GM21526 (cell line): ENCODE measurements around the gene OR52H1.

Experiments used
- ATAC-seq: cut with Tn5 transposase; IDR thresholded peaks from one replicate; pipeline ENCODE4 v1.9.1; 2021; ENCODE audit warnings: moderate library complexity; ENCODE audit not compliant: unreplicated experiment, low FRiP score

Gene OR52H1

DNA sequence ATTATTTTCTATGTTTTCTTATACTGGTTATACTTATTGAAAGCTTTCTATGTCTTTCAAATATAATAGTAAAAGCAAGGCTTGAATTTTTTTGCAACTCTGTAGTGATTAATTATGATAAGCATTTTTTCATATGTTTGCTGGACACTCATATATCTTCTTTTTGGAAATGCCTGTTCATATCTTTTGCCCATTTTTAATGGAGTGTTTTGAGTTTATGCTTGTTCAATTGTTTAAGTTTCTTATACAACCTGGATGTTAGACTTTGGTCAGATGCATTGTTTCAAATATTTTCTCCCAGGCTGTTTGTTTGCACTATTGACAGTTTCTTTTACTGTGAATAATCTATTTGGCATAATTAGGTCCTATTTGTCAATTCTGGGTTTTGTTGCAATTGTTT, 11.9 kb downstream of the OR52H1 start:
- ATAC-seq, result no peak

DNA sequence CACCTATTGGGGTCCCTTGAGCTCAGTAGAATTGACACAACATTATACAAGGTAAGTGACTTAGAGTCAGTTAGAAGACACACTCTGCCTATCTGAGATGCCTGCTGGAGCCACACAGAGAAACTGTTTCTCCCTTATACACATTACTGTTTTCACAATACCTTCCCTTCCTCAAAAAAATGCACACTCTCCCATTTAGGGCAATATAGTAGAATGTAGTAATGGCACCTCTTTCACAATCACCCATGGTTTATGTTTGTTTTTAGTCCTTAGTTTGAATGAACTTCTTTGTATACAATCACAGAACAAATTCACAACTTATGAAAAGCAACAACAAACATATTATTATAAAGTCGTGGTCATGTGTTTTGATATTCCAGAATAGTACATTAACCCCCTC, 14.3 kb downstream of the OR52H1 start:
- no peak for ATAC-seq

DNA sequence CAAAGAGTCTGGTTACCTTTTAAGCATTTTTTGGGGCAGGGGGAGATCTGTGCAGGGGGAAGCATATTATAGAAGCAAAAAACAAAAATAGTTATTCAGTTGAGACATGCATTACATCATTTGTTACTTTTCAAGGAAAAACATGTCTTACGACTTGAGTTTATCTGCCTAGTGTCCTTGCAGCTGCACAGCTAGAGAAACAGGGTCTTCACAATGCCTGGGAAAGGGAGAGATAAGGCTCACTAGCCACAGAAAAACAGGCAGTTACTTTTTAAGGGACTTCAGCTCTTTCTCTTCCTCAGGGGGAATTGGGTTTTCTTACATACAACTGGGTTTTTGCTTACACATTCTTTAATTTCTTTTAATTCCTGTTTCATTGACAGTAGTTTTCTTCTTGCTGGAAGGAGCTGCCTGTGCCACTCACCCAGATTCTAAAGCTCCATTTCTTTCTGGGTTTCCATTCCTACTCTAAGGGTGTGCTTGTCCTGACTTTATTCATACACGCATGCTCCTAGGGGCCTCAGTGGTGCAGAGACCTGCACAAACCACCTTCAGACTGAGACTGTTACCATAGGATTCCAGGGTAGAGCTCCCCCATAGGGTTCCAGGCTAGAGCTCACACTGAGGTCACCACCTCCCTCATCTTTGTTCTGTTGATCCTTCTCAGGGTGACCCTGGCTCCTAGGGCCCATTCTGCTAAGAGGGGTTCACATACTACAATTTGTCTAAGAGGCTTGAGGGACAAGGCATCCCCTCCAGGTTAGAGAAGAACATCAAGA, 17.1 kb downstream of the OR52H1 start:
- ATAC-seq, result no peak

DNA sequence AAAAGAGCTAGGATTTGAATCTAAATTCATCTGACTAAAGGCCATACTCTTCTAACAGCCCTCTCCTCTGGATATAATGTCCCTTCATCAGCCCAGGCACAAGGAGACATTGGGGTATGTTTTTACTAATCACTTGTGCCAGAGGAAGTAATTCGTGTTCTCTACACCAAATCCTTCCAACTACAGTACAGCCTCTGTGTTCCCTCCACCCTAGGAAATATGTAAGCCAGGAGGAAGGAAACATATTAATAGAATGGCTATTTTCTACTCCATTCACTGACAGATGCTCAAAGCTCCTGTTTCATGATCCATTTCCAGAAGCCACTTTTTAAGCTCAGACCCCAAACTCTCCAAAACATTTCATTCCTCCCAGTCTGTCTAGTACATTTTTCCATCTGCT, 19.8 kb downstream of the OR52H1 start:
- ATAC-seq, result no peak

DNA sequence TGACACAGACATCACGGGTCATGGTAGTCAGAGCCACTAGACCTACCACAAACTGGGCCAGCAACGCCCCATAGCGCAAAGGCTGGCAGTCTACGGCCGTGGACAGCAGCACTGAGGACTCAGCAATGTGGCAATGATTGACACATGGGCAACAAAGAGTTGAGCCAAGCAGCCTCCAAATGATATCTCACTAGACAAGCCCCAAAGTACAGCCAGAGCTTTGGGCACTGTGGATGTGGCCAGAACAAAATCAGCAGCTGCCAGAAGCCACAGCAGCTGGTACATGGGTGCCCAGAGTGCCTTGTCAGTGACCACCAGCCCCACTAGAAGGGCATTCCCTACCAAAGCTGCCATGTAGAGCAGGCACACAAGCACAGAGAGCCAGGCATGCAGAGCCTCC, 20.6 kb downstream of the OR52H1 start:
- ATAC-seq, result no peak

DNA sequence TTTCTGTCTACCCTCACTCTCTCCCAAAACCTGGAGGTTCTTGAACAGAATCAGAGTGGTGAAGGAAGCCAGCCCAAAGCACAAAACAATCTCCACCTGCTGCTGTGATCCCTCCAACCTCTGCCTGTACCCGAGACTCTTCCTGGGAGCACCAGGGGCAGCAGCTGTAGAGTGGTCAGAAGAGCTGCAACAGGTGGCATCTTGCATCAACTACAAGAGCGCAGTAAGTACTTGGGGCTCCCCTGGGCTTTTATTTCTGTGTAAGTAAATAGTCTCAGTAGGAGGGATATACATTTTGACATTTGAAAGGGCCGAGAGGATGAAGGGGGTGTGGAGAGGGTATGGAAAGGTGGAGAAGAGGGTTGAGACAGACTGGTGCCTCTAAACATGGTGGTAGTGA, 23.6 kb downstream of the OR52H1 start:
- ATAC-seq, result no peak

DNA sequence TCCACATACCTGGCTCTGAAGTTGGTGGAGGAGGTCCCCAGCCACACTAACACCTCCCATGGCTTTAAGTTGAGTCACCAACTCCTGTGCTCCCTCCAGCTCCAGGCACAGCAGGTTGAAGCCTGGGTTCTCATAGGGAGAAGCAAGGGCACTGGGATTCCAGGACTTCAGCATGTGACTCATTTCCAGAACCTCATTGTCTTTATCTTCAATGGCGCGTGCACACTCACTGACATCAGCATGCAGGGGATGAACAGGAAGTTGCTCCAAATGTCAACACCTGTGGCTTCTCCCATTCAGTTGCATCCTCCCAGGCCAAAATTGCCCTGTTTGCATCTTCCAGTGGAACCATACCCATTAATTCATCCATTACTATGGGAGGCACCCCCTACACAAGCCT, 26.0 kb downstream of the OR52H1 start:
- no peak for ATAC-seq

DNA sequence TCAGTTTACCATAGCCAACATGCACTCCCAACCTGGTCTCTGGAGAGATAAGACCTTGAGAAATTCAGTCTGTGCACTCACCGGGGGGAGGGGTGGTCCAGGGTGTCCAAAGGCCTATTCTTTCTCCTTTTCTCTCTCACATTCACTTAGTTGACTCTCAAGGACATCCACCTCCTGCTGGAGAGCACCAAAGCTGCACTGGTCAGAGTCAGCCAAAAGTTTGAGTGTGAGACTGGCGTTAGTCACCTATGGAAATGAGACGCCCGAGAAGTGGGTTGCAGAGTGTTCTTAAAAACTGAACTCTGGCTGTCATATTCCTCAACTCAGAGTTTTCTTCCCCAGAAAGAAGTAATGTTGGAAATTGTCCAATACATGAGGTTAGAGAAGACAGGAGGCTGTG, 26.8 kb downstream of the OR52H1 start:
- no peak for ATAC-seq

DNA sequence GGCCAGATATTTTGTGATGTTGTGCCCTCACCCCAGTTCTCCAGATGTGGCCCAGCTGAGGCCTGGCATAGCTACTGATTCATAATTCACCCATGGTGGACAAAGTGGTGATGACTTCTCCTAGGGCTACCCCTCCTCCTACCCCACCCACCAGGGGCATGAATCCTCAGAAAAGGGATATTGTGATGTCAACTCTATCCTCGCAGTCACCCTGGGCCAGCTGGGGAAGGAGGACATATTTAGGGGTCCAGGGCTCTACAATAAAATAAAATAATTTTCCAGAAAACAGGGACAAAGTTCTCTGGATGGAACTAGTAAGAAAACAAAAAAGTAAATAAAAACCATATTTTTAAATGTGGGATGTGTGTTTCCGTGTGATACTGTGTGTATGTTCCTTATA, 31.7 kb downstream of the OR52H1 start, which contains the start of gene UBQLNL:
Gene UBQLNL, minus strand, starts transcription at position 101 of the 400 bp plus-strand sequence. CDS start 258 bp downstream, outside the sequence.
- no peak for ATAC-seq

DNA sequence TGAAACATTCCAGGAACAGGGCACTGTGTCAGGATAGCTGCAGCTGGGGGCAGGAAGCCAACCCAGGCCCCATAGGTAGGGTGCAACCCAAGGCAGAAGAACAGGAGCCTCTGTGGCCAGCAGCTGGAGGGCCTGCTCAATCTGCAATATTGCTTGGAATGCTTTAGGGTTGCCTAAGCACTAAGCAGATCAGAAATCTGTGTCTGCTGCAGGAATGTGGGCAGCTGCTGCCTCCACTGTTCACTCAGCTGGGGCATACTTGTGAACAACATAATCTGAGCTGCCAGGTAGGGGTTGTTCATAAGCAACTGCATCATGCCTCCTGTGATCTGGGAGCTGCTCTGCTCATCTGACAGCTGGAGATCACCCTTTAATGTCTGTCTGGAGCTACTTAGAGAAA, 33.5 kb downstream of the OR52H1 start:
- ATAC-seq, result no peak

DNA sequence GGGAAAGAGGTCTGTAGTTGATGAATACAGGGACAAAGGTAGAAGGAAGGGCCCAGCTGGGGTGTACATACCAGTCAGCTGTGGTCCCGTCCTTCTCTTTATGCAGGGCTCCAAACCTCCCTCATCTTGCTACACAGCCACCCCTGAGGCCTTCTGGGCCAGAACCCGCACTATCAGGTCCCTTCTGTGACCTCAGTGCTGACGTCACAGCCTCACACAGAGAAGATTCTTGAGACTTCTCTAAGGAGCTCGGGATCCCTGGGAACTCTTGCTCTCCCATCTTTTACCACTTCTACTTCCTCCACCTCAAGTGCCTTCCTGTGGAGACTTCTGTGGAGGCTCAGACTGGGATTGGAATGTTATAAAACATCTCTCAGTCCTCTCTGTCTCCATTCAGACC, 38.5 kb downstream of the OR52H1 start, which contains the start of gene UBQLN3:
Gene UBQLN3, minus strand, starts transcription at position 155 of the 400 bp plus-strand sequence. CDS start 399 bp downstream, outside the sequence.
- no peak for ATAC-seq

DNA sequence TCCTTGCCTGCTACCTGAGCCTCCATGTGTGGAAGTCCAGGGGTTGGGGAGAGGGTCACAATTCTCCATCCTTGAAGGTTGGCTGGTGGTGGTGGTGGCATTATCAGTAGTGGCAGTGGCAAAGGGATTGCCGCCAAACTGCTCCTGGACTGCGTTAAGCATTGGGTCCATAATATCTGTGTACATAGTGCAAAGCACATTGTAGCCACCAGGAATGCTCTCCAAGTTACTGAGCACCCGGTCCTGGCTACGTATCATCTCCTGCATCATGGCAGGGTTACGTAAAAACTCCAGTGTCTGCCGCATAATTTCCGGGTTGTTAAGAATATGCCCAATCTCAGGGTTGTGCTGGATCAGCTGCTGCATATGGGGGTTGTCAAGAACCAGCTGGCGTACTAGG, 39.7 kb downstream of the OR52H1 start:
- ATAC-seq, result no peak

DNA sequence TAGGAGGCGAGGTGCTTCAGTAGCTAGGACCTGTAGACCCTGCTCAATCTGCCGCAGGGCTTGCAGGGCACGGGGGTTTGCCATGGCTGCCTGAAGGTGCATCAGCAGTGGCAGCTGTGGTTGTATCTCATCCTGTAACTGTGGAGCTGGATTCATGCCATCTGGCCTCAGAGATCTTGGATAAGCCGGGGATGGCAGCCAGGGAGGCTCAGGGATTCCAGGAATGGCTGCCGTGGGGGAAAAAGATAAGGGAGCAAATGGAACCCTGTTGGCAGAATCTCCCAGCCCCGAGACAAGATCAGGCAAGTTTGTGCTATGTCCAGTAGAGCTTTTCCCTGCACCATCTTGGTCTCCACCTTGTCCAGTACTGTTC, 40.4 kb downstream of the OR52H1 start:
- no peak for ATAC-seq

DNA sequence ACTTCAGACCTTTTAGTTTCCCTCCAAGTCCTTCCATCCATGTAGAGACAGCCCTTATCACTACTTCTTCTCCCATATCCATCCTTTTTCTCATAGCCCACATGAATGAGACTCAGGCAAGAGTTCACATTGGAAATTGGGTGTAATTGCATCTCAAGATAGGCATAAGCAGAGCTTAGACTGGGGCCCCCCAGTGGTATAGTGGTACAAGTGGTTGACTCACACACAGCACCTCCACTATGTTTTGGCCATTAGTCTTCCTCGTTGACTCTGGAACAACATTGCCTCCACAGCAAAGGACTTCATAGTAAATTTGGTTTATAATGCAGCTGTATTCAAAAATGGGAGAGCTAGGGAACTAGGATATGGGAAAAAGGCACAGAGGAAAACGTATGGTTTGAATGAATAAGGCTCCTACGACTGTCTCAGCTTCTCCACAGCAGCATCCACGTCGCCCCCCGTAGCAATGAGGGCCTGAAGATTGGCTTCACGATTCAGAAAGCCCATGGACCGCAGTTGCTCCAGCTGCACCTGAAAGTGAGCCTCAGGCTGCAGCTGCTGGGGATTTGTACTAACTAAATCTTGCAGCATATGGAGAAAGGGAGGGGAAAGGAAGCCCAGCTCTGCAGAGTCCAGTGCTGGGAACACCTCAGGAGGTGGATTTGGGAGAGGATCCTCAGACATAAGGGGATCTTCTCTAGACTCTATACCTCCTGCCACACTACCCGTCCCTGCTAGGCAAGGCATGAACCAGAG, 41.0 kb downstream of the OR52H1 start:
- ATAC-seq, result no peak

DNA sequence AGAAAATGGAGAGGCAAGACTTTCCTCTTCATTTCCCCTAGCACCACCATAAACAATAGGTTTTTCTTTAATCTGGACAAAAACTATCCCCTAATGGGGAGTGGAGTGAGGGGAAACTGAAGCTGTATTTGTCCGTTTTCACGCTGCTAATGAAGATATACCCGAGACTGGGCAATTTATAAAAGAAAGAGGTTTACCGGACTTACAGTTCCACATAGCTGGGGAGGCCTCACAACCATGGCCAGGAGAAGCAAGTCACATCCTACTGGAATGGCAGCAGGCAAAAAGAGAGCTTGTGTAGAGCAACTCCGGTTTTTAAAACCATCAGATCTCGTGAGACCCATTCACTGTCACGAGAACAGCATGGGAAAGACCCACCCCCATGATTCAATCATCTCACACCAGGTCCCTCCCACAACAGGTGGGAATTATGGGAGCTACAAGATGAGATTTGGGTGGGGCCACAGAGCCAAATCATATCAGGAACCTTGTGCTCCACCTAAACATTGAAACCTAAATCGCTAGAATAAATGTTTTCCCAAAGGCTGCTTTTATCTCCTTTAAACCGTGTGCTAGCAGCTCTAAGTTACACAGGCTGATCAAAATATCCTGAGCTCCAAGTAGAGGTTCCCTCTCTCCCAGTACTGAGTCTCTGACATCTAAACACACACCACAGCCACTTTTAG, 42.8 kb downstream of the OR52H1 start:
- no peak for ATAC-seq

DNA sequence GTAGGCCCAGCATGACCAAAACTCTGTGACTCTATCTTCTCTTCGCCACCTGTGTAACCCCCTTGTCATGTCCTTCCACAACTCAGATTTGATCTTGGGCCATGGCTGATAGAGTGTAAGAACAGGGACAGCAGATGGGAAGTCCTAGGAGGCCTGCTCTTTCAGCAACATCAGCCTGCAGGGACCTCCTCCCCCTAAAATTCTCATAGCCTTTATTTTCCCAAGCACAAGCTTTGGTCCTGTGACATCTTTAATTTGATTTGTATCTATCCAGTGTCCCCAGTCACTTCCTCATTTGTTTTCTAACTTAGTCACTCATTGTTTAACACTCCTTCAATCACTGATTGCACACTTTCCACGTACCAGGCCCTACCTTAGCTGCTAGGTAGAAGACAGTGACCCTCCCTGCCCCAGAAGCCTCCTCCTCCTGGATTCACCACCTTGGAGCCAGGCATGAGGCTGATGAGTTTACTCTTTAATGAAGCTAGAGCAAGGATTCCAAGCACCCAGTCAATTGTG, 43.9 kb downstream of the OR52H1 start:
- ATAC-seq, result no peak

DNA sequence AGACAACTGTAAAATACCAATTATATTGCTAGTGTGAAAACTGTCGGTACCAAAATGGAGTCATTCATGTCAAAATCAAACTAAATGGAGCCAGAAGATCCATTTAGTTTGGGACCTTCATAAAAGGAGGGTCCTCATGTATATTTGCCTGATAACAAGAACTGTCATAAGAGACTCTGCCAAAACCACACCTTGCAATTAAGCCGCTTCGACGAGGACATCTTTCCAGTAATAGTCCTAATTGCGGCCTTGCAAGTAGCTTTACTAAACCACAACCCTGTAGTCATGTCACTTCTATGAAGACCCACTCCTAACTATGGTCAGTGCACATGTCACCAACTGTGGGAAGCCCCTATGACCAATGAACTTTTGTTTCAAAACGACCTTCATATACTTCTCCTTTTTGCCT, 47.9 kb downstream of the OR52H1 start:
- no peak for ATAC-seq

DNA sequence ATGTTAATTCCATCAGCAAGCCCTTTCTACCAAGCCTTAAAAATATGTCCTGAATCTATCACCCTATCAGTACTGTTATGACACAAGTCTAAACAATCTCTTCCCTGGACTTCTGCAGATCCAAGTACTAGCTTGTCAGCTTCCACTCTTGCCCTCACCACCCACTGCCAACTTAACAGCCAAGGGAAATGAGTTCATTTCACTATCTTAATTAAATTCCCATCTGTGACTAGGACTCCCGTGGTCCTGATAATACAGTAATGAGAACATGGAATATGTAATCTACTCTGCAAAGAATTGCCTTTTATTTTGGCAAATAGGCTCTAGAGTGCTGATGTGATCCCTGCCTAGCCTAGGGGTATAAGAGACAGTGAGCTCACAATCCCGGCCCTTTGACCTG, 48.7 kb downstream of the OR52H1 start:
- no peak for ATAC-seq
